Sigmoid colon (tissue), 7 donors: ENCODE results near the gene RNF212B. TPM values are rescaled to one million over a fixed set of nuclear protein-coding genes. Genes with fewer than 3 reads are reported as not detected.

ENCODE experiments used
- DNase-seq: peaks from one replicate; pipeline ENCODE4 v3.0.0-alpha.2; 2019
- H3K27ac ChIP-seq, 4 donors: fragments of 200-600 bp; sonication (generic); one replicate each; pipeline ENCODE4 v1.5.1; 2016 to 2019; ENCODE audit warnings: mild to moderate bottlenecking in 1 of 4
- H3K27me3 ChIP-seq, 3 donors: fragments of 200-600 bp; sonication (generic); one replicate each; pipeline ENCODE4 v1.5.1; 2019; ENCODE audit warnings: mild to moderate bottlenecking in 1 of 3
- H3K36me3 ChIP-seq, 4 donors: fragments of 200-600 bp; sonication (generic); one replicate each; pipeline ENCODE4 v1.5.1; 2016 to 2019
- H3K4me1 ChIP-seq, 4 donors: fragments of 200-600 bp; sonication (generic); one replicate each; pipeline ENCODE4 v1.5.1; 2017 to 2019
- H3K4me3 ChIP-seq, 4 donors: fragments of 200-600 bp; sonication (generic); one replicate each; pipeline ENCODE4 v1.5.1; 2017 to 2019; ENCODE audit warnings: mild to moderate bottlenecking in 2 of 4, moderate library complexity in 1 of 4
- H3K9me3 ChIP-seq, 4 donors: fragments of 200-600 bp in 3 of 4; sonication (generic) in 3 of 4; one replicate each; pipeline versions ENCODE4 v1.5.1 to v1.6.1; 2013 to 2019
- EP300 ChIP-seq, 4 donors: sonication (generic); formaldehyde crosslinking; IDR thresholded peaks; one replicate each; pipeline ENCODE4 v1.6.1; 2017; ENCODE audit warnings: antibody characterized with exemption in 4 of 4
- POLR2A ChIP-seq, 2 donors: fragments of 450-650 bp; IDR thresholded peaks; one replicate each; pipeline ENCODE4 v1.6.1; 2016; ENCODE audit warnings: antibody characterized with exemption in 2 of 2, mild to moderate bottlenecking in 2 of 2, moderate library complexity in 2 of 2
- POLR2AphosphoS5 ChIP-seq, 4 donors: sonication (generic); formaldehyde crosslinking; IDR thresholded peaks; one replicate each; pipeline ENCODE4 v1.6.1; 2017; ENCODE audit warnings: antibody characterized with exemption in 4 of 4
- WGBS, 2 donors: extraction: QIAGEN DNeasy Blood & Tissue Kit; methylation state at CpG; one replicate each; pipeline ENCODE4 v1.1.7; 2013; 5-methylcytosine and 5-hydroxymethylcytosine counted together
- intact Hi-C: fragments of 100-400 bp; cut with DNase I; formaldehyde crosslinking; loops from one replicate; pipeline ENCODE4 v1.15.1; 2023
- polyA plus RNA-seq, 3 donors: library from polyadenylated mRNA; stranded (reverse); fragments of 200-250 nt; gene quantifications; one replicate each; pipeline ENCODE4 v1.2.3, GENCODE V29; 2013
- total RNA-seq, 4 donors: library from RNA; depleted of rRNA; stranded (reverse); fragments of >200 nt; gene quantifications; one replicate each; pipeline ENCODE4 v1.1.0, GENCODE V29; 2016
- TF ChIP-seq, protein P1 (sequence below), 4 experiments: fragments of 450-650 bp in 3 of 4; fragments of 200-600 bp in 1 of 4; IDR thresholded peaks; one replicate each; pipeline ENCODE4 v1.5.1; 2016 to 2019; ENCODE audit warnings: antibody characterized with exemption in 4 of 4, mild to moderate bottlenecking in 3 of 4, moderate library complexity in 2 of 4
- donor health status: healthy with polysubstance abuse.
- donor health status: Bipolar disorder and iron deficiency.
- donor health status: healthy.

The RNF212B gene
- total and polyA plus RNA-seq, 7 donors, result not detected

DNA sequence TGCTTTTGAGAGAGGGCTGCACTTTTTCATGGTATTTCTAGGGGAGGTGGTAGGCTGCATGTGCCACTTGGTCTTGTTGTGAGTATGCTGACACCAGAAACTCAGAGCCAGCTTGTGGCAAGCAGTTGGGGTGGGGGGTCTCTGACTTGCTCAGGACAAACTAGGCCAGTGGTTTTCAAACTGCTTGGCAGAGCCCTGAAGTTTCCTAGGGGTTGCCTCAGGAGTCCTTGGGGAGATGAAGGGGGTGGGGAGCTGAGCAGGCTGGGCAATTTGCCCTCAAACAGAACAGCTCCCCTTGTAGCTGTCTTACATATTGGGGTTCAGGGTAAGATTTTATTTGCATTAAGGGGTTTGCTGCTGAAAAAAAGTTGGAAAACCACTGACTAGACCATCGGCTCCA lies 72.8 kb downstream of the RNF212B start:
- Histone ChIP-seq H3K36me3 (peaks cover 0 to 35% (median 5%) of the 10 kb centered on the region in 4 donors), H3K4me3 (no peak overlapping the region), H3K27ac (no peak overlapping the region), H3K4me1 (peaks cover 0 to 43% (median 40%) of the 10 kb centered on the region in 4 donors), H3K9me3 (no peaks in the 10 kb centered on the region), H3K27me3 (no peaks in the 10 kb centered on the region)
- no peak for DNase-seq
- WGBS, 2 donors, result 89 to 93% methylated on average over 1 of the region's 1 CpG
- TF ChIP-seq, protein P1, sequence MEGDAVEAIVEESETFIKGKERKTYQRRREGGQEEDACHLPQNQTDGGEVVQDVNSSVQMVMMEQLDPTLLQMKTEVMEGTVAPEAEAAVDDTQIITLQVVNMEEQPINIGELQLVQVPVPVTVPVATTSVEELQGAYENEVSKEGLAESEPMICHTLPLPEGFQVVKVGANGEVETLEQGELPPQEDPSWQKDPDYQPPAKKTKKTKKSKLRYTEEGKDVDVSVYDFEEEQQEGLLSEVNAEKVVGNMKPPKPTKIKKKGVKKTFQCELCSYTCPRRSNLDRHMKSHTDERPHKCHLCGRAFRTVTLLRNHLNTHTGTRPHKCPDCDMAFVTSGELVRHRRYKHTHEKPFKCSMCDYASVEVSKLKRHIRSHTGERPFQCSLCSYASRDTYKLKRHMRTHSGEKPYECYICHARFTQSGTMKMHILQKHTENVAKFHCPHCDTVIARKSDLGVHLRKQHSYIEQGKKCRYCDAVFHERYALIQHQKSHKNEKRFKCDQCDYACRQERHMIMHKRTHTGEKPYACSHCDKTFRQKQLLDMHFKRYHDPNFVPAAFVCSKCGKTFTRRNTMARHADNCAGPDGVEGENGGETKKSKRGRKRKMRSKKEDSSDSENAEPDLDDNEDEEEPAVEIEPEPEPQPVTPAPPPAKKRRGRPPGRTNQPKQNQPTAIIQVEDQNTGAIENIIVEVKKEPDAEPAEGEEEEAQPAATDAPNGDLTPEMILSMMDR (IDR thresholded peaks at IDR 0.05), result no peak
- no peak for TF ChIP-seq POLR2AphosphoS5 (IDR thresholded peaks at IDR 0.05)
- no peak for TF ChIP-seq EP300 (IDR thresholded peaks at IDR 0.05)
- no peak for TF ChIP-seq POLR2A (IDR thresholded peaks at IDR 0.05)
- intact Hi-C loops, result no loop called here

- peaks cover 0 to 6% (median under 1%) of the 10 kb centered on the region in 4 donors for H3K36me3 ChIP-seq
- H3K27ac ChIP-seq, result no peak overlapping the region
- DNase-seq, result no peak
- H3K9me3 ChIP-seq, result no peaks in the 10 kb centered on the region
- no peaks in the 10 kb centered on the region for H3K27me3 ChIP-seq
- no peak overlapping the region for H3K4me3 ChIP-seq
- TF ChIP-seq POLR2A (IDR thresholded peaks at IDR 0.05) (no peak), POLR2AphosphoS5 (IDR thresholded peaks at IDR 0.05) (no peak), EP300 (IDR thresholded peaks at IDR 0.05) (no peak)
- TF ChIP-seq, protein P1 (IDR thresholded peaks at IDR 0.05), result no peak
- H3K4me1 ChIP-seq, result peaks cover 0 to 6% (median 6%) of the 10 kb centered on the region in 4 donors
- intact Hi-C loops, result no loop called here
- 91 to 94% methylated on average over 5 of the region's 5 CpGs for WGBS, 2 donors
These were observed 78.6 kb downstream of the RNF212B start for GRCh38 chr14:23316300-23316699.

DNA sequence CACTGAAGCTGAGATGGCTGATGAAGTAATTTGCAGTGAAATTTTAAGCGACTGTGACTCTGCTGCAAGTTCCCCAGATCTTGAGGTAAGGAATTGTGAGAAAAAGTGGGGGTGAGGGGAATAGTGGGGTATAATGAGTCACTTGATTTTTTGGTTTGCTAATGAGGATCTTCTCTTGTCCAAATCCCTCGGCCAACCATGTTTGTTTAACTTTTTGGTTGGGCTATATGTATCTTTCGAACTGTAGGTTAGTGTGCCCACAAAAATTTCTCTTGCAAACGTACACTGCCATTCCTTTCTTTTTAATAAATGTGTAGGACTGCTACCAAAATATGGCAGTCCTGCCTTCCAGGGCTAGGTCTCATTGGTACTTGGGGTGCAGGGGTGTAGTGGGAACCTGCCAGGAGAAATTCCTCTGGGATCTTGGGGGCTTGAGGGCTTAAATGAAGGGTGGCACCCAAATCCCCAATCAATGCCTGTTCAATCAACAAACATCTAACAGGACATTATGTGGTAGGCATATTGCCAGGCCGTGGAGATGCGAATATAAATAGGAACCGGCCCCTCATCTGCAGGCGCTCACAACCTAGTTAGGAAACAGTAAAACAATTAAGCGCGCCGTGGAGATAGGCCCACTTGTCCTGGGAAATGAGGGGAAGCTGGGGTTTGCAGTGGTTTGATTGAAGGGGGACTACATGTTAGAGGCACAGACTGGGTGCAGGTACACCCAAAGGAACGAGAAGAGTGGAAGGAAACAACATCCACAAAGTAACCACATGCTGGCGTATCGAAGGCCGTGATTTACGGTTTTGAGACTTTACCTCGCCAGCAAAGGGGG lies 82.2 kb downstream of the RNF212B start:
- H3K36me3 ChIP-seq, result peaks cover 13 to 24% (median 15%) of the 10 kb centered on the region in 4 donors
- TF ChIP-seq POLR2AphosphoS5 (IDR thresholded peaks at IDR 0.05) (no peak), POLR2A (IDR thresholded peaks at IDR 0.05) (no peak), EP300 (IDR thresholded peaks at IDR 0.05) (no peak)
- TF ChIP-seq, protein P1 (IDR thresholded peaks at IDR 0.05), result no peak
- peaks cover 0 to 29% (median 21%) of the 10 kb centered on the region in 4 donors for H3K4me1 ChIP-seq
- H3K27ac ChIP-seq, result peak overlapping the region; percentile 91 to 99 (median 96)
- peak; percentile 74 for DNase-seq
- no peaks in the 10 kb centered on the region for H3K27me3 ChIP-seq
- intact Hi-C loops, result loop anchor here (2.0 to 10.0 kb wide), 2 partner anchors 13 to 235 kb away; partner anchors contain the start of genes BCL2L2, THTPA and ZFHX2
- WGBS, 2 donors, result 81 to 93% methylated on average over 17 of the region's 17 CpGs
- peak overlapping the region; percentile 39 to 98 (median 46) for H3K4me3 ChIP-seq
- no peaks in the 10 kb centered on the region for H3K9me3 ChIP-seq

DNA sequence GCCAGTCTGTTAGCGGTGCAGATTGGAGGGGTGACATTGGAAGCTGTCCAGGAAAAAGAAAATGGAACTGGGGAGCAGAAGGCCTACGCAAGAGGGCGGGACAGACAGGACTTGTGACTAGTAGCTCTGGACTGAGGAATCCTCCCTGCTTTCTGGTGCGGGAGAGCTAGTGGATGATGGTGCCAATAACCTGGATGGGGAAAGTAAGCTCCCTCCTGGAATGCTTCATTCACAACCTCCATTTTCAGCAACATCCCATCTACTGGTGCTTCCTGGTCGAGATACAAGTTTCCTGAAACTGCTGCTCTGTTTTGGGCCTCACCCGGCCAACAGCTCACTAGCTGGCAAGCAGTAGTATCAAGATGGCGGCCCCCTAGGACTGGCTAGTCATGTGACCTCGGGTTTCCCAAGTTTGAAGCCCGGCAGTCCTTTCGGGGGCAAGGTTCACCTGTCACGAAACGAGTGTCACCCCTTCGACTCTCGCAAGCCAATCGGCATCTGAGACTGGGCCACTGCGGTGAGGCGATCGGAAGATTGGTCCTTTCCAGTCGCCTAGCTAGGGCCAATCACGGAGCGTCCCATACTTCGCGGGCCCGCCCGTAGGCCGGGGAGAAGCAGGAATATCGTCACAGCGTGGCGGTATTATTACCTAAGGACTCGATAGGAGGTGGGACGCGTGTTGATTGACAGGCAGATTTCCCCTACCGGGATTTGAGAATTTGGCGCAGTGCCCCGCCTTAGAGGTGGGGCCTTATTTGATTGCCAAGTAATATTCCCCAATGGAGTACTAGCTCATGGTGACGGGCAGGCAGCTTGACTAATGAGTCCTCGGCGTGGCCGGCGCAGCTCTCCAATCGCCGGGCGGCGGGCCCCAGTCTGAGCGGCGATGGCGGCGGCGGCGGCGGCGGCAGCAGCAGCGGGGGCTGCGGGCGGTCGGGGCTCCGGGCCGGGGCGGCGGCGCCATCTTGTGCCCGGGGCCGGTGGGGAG lies 83.1 kb downstream of the RNF212B start, which contains the start of gene PABPN1:
TSS of gene PABPN1 (plus strand) at position 874 of the 988 bp plus-strand sequence. CDS start at position 887, 13 bp downstream.
- peak in 1 of 2 donors; percentile 6 for TF ChIP-seq POLR2A (IDR thresholded peaks at IDR 0.05)
- peak; percentile 64 to 84 (median 78) for TF ChIP-seq POLR2AphosphoS5 (IDR thresholded peaks at IDR 0.05)
- TF ChIP-seq EP300 (IDR thresholded peaks at IDR 0.05), result peak in 1 of 4 donors; percentile 24
- TF ChIP-seq, protein P1 (IDR thresholded peaks at IDR 0.05), result no peak
- peak within 1 kb of the TSS; percentile 95 to 99 (median 98) for H3K4me3 ChIP-seq
- H3K36me3 ChIP-seq, result peaks cover 17 to 32% (median 19%) of the 10 kb centered on the region in 4 donors
- H3K27me3 ChIP-seq, result no peaks in the 10 kb centered on the region
- H3K4me1 ChIP-seq, result peaks cover 0 to 29% (median 21%) of the 10 kb centered on the region in 4 donors
- H3K9me3 ChIP-seq, result no peaks in the 10 kb centered on the region
- WGBS, 2 donors, result 4 to 6% methylated on average over 63 of the region's 63 CpGs
- H3K27ac ChIP-seq, result peak within 1 kb of the TSS; percentile 97 to 99 (median 98)
- intact Hi-C loops, result loop anchor here (2.0 to 10.0 kb wide), 2 partner anchors 14 to 234 kb away; partner anchors contain the start of genes BCL2L2, THTPA and ZFHX2
- DNase-seq, result peak; percentile 100
